Hematopoietic multipotent progenitor cell treated with erythropoietin and hydrocortisone succinate and interleukin-3 and kit ligand, for 17 days (in vitro differentiated cells): ENCODE results near the gene SOBP.
"Not testable (repeated sequence)": the region's sequence is repeated elsewhere in the genome, so short reads cannot be mapped to it uniquely, and the experiment has no call there.

Experiments
- DNase-seq: peaks from one replicate; pipeline ENCODE4 v3.0.0-alpha.2; 2015; ENCODE audit warnings: low spot score

The SOBP gene

GRCh38 chr6:107523794-107524193 lies 33.9 kb downstream of the SOBP start:
- DNase-seq: no peak

DNA sequence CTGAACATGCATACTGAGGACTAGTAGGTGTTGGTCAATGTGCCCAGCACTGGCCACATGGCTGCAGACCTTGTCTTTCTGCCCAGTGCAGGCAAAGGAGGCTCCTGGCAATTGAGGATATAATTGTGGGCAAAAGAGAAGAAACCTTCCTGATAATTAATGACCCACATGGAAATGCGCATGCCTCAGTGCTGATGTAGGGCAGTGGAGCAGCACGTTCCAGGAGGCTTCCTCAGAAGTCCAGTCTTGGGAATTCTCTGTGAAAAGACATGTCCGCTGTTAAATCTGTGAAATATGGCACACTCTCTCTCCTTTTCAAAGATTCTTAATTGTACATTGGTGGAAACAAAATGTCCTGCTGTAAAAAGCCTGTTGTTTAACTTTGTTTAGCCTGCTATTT lies 34.7 kb downstream of the SOBP start:
- DNase-seq: no peak

DNA sequence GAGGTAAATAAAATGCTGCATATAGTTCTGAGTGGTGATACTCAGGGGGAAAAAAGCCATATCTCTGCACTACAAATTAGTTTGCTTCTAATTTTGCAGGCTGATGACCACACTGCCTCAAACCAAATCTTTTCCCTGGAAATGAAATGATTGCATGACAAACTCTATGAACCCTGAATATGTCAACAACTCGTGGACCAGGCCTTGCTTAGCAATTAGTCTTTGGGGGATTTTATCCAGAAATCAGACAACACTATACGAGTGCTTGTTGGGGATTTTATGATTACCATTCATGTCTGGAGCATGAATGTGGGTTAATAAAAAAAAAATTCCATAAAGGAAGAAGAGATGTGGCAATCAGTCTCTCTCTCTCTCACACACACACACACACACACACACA lies 42.0 kb downstream of the SOBP start:
- DNase-seq: no peak

GRCh38 chr6:107532706-107533105 lies 42.8 kb downstream of the SOBP start:
- no peak for DNase-seq

- no peak for DNase-seq
Measured at GRCh38 chr6:107533415-107534059, 43.6 kb downstream of the SOBP start.

DNA sequence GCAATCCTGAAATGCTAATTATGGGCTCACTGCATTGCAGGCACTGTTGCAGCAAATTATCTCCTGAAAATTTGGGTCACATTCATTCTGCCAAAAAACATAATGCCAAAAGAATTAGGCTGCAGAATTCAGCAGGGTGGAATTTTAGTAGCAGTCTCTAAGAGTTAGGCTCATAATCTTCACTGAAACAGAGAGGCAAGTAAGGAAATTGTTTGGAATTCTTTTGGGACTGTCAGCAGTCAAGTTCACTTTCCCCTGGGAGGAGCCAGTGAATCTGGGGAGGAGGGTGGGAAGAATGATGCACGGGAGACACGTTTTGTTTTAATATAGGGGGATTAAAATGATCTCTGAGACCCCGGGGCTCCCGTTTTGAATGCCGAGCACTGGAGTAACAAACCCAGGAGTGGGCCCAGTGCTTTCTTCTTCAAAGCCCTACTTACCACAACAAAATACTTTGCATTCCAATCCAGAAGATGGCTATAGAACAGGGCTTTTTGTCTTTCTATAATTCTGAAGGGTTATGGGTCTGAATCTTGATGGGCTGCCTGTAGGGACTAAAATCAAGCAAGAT lies 44.7 kb downstream of the SOBP start:
- no peak for DNase-seq

- no peak for DNase-seq
Measured at GRCh38 chr6:107535626-107536025, 45.7 kb downstream of the SOBP start.

DNA sequence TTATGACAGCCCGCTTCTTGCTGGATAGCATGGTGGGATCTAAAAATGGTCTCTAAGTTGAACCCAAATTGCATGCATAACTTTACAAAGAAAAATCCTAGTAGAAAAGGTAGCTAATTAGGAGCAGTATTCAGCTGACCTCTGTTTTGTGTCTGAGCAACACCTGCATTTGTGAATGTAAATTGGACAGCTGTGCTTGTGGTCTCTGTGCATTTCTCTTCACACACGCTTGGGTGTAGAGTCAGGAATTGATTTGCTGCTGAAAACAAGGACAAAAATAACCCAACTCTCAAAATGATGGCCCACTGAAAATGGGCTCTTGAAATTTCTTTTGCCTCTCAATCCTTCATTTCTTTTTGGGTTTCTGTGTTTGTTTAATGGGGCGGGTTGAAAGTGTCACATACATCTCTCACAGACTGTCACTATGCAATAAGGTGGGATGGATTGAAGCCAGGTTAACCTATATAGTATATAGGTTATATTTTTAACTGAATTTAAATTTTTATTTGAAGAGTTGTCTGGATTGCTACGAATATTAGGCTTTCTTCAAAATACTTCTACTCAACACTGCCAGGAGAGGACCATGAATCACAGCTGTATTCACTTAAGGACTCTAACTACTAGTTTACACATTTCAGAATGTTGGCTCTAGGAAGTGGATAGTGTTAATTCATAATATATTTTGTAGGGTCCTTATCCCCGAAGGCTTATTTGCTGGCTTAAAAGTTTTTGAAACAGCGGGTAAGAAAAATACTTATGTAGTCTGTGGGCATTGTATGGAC lies 46.5 kb downstream of the SOBP start:
- DNase-seq: no peak

GRCh38 chr6:107537559-107537958 lies 47.6 kb downstream of the SOBP start:
- DNase-seq: no peak

DNA sequence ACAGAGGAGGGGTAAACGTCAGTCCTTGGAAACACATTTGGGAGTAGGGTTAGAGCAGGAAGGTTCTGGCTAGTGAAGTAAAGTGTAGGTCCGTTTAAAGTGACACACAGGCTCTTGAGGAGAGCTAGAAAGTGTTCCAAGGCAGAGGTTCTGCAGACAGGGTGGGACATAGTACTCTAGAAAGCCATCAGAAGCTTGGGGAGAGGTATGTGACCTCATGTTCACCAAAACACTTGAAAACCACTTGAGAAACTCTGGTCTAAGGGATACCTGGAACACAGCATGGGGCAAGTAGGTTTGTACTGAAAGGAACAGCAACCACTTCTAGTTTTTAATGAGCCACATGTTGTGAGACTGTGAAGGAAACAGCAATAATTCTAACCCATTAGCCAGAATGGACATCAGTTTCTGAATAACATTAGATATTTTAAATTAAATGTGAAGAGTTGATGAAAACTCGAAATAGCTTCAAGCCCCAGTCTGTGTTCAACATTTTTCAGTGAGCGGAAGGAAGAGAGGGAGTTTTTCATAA lies 49.0 kb downstream of the SOBP start:
- DNase-seq: no peak

DNA sequence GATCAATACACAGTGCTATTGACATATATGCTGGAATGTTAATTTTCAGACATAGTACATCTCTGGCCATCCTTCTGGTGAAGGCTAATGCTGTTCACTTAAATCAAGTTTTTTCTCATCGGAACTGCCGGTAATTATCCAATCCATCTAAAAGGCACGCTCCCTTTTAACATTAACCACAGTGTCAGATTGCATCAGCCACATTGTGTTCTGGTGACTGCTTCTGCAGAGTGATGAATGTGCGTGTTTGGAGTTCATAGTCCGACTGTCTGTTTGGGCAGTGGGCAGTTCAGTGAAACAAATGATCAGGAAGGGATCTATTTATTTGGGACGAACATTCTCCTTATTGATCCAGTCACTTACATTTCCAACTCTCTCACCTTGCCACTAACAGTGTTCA lies 49.5 kb downstream of the SOBP start:
- no peak for DNase-seq

DNA sequence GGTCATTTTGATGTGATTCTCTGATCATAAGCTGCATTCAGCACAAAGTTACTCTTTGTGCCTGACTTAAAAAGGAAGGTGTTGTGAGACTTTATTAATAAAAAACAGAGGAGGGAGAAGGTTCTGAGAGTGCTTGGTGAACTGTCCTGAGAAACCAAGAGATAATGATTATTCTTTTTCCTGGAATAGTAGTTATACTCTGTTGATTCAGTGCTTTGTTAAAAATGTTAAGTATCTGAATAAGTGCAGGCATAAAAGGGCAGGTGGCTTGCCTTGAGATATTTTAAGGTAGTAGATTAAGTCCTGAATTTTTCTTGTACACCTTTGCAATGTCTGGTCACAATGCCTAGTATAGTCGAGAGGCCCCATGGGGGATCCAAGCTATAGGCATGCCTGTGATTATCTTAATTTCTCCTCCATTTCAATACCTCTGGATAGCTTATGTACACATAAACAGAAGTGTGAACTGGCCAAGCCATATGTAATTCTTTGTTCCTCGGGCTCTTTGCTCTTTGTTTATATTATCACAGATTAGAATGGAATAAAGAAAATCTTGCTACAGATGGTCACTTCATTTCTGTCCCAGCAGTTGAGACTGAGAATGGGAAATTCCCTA lies 50.0 kb downstream of the SOBP start:
- DNase-seq: no peak

- no peak for DNase-seq
Measured at GRCh38 chr6:107540465-107540857, 50.5 kb downstream of the SOBP start.

DNA sequence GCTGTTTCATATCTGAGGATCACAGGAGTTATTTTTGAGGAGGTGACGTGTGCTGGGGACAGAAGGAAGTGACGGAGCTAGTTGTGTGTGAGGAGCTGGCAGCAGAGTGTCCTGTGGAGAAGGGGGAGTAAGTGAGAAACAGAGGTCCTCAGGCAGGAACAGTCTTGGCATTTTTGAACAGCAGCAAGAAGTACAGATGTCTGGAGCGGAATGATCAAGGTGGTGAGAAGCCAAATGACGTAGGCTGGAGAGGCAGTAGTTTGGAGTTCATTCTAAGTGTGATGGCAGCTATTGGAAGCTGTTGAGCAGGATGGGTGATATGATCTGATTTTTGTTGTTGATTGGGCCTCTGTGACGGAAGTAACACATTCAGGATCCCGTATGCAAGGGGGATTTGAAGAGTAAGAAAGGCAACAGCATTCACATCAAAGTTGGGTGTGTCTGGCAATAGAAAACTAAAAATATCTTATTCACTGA lies 52.3 kb downstream of the SOBP start:
- no peak for DNase-seq

- no peak for DNase-seq
Measured at GRCh38 chr6:107543088-107543487, 53.2 kb downstream of the SOBP start.

GRCh38 chr6:107543567-107543966 lies 53.6 kb downstream of the SOBP start:
- no peak for DNase-seq

- no peak for DNase-seq
Measured at GRCh38 chr6:107545763-107546162, 55.8 kb downstream of the SOBP start.

DNA sequence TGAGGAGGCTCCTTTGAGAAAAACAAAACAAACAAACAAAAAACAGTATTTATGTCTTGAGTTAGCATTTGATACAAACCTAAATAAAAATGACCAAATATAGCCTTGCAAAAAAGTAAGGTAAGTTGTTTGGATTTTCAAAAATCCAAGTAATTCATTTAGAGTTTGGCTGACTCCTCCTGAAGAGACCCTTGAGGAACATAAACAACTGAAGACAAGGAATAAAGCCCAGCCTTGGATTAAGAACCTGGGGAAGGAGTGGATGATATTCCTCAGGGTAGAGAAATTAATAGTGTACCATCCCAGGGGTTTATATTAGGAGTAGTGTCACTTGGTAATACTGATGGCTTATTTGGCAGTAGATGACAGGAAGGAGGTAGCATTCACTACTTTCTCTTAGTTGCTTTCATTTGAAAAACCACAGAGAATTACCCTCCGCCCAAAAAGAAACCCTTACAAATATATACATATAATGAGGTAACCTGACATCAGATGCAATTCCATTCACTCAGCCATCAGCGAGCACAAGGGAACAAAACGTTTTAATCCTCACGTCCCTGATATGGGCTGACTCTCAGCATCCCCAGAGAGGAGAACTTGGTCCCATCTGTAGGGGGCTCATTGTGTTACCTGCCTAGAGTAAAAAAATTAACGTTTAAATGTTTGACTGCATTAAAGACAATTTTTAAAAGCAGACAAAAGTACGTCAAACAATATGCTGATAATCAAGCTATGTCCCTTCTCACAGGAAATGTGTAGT lies 57.0 kb downstream of the SOBP start:
- DNase-seq: no peak

GRCh38 chr6:107547451-107547840 lies 57.5 kb downstream of the SOBP start:
- no peak for DNase-seq

DNA sequence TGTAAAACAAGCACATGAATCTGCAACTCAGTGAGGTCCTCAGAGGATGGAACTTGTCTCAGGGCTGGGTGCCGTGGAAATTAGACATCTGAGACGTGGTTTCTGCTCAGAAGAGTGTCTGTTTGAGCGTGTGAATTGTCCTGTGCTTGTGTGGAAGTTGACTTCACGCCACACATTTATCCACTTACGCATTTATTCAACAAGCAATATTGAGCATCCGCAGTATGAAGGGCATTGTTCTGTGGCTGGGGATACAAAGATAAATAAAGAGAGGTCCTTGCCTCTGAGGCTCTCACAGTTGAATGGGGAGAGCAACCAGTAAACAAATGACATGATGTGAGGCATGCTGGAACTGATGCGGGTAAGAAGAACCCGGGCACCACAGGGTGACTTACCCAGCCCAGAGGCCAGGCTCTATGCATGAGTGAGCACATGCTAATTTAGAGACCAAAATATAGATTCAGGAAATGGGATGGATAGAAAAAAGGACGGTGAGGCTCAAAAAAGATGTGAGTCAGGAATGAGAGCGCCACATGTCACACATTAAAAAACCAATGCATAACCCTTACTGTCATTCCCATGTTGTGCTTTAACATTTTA lies 60.4 kb downstream of the SOBP start:
- DNase-seq: no peak

DNA sequence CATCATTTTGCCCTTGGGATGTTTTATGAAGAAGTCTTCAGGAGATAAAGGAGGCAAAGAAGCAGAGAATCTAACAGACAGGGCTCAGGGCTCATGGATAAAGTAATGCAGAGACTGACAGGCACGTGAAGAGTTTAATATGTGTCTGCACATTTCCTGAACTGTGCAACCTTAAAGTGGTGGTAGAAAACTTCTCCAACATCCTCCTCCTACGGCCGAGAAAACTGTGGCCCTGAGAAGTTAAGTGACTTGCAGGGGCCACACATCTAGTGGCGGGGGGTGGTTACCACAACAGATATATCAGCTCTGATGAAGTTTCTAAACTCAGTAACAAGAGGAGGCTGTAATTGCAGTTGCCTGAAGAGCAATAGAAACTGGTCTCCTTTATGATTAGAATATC lies 61.0 kb downstream of the SOBP start:
- no peak for DNase-seq

- not testable (repeated sequence) for DNase-seq
Measured at GRCh38 chr6:107553121-107553520, 63.2 kb downstream of the SOBP start.
